IPS-NIHi7 (cell line): ENCODE results near the gene RHEB.
A peak's percentile ranks its signal among the peaks of the same experiment; 100 is the strongest.

Experiments
- DNase-seq: peaks from one replicate; pipeline ENCODE4 v3.0.0; 2012; ENCODE audit warnings: mixed read lengths; ENCODE audit errors: extremely low spot score

The RHEB gene

DNA sequence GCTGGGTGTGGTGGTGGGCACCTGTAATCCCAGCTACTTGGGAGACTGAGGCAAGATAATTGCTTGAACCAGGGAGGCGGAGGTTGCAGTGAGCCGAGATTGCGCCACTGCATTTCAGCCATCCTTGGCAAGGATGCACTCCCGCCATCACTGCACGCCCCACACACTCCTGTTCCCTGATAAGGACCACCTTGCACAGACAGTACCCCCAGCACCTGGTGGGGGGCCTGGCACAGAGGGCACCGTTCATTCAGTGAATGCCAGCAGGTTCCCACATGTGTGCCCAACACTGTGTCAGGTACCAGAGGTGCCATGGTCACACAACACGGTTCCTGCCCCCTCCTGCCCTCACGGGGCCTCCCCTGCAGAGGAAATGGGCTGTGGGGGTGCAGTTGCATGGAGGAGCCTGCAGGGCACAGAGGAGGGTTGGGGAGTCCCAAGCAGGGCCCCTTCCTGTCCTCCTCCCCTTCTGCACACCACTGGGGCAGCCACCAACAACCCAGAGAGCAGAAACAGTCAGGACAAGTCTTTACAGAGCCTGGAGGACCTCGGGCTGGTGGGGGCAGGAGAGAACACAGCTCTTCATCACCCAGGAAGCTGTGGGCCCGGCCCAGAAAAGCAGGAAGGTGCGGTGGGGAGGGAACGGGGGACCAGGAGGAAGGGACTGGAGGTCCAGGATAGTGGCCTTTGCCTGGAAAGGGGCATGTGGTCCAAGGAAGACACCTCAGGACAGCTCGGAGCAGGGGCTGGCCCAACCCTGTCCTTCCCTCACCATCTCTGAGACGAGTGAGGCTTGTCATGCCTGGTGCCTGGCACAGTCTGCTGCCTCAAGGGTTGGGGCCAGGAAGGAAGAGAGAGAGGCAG lies 86.8 kb downstream of the RHEB start:
- no peak for DNase-seq

DNA sequence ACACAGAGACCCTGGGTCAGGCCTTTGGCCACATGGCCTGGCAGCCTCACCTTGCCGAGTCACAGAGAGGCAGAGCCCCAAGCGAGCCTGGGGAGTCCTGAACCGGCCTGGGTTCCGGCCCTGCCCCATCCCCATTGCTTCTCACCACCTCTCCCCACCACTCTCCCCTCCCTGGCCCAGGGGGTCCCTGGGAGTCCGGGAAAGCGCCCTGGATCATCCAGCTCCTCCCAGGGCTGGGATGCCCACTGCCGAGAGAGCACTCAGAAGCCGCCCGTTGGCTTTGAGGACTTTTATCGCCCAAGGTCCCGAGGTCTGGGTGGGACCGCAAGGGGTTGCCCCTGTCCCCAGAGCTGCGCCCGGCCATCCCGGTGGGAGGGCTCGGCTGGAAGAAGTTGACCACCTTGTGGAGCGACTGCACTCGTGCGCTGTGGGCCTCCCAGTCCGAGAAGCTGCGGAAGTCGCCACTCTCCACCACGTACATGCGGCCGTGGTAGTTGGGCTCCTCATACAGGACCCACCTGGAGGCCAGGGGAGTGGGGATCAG lies 87.9 kb downstream of the RHEB start:
- no peak for DNase-seq

DNA sequence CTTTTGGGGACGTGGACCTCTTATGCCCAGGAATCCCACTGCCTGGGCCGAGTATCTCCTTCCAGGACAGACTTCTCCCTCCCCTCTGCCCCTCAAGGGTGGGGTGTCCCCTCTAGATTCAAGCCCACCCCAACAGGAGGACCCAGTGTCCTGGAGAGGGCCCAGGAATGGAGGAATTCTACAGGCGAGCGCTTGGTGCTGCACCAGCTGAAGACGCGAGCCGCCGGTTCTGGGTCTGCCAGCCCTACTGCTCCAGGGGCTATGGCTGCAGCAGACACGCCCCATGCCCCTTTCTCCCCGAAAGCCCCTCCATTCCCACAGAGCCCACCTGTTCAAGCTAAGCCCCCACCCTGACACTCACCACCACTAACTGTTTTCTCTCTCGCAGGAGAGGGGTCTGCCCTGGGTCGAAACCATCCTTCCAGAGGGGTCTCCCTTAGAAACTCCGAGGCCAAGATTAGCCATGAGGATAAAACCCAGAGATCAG lies 88.4 kb downstream of the RHEB start:
- DNase-seq, result no peak

DNA sequence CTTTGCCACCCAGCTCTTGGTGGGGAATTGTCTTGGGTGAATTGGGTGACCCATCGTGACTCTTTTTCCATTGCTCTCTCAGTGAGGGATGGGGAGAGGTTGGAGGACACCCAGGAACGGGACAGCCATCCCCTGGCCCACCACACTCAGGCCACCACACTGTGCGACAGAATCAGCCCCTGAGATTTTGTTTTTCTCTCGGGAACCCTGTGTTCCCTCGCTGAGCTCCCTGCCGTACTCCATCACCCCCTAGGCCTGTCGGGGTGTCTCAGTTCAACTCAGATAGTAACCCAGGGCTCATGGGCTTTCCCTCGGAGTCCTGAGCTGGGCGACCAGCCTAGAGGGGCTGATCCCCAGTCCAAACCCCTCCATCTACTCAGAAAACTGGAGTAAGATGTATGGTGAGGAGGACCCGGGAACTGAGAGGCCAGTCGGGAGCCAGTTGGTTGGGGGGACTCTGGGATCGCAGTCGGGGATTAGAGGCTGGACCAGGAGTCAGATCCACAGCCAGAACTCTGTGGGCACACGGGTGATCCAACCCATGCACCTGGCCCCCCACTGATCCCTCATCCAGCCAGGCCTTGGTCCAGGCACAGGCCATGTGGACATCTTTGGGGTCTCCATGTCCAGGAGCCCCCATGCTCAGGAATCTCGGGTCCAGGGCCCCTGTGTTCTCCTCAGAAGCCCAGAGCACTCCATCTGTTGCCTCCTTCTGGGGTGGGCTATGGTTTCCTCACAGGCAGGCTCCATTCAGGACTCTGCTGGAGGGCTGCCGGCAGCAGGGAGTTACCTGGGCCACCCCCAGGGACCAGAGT lies 89.1 kb downstream of the RHEB start:
- DNase-seq, result no peak

DNA sequence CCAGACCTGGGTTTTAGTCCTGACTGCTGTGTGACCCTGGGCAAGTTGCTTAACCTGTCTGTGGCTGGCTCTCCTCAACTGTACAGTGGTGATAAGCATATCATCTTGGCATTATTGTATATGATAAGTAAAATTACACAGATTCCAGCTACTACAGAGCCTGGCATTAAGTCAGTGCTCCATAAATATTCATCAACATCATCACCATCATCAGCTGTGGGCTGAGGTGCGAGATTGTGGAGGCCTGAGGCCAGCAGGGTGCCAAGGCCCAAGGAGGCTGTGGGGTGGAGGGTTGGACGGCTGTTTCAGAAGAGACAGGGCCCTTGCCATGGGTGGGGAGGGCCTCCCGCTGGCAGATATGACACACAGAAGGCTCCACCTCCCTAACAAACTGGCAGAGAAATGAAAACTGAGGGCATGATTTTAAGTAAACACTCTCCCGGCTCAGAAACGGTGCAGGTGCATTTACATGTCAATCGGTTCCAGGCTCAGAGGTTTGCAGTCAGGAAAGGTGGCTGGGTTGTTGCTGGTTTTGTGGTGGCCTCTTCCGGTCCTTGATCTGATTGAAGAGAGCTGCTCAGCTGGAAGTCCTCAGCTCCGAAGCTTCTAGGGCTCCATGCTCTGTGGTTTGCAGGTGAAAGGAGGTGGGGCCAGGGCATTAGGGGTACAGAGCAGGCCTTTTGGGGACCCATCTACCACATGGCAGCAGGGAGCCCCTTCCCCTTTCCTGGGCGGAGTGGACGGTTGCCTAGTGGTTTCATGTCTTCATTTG lies 89.9 kb downstream of the RHEB start:
- DNase-seq, result peak; percentile 67

DNA sequence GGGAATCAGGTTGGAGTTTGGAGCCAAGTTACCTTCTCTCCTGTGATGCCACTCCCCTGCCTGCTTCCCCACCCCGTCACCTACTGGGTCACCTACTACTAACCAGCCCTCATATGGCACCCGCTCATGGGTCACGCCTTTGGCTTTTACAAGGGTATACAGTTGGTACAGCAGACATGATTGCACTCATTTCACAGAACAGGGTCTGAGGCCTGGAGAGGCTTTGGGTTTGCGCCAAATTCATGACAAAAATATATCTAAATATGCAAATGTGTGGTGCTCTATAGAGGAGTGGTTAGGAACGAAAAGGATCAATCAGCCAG lies 90.5 kb downstream of the RHEB start:
- no peak for DNase-seq

DNA sequence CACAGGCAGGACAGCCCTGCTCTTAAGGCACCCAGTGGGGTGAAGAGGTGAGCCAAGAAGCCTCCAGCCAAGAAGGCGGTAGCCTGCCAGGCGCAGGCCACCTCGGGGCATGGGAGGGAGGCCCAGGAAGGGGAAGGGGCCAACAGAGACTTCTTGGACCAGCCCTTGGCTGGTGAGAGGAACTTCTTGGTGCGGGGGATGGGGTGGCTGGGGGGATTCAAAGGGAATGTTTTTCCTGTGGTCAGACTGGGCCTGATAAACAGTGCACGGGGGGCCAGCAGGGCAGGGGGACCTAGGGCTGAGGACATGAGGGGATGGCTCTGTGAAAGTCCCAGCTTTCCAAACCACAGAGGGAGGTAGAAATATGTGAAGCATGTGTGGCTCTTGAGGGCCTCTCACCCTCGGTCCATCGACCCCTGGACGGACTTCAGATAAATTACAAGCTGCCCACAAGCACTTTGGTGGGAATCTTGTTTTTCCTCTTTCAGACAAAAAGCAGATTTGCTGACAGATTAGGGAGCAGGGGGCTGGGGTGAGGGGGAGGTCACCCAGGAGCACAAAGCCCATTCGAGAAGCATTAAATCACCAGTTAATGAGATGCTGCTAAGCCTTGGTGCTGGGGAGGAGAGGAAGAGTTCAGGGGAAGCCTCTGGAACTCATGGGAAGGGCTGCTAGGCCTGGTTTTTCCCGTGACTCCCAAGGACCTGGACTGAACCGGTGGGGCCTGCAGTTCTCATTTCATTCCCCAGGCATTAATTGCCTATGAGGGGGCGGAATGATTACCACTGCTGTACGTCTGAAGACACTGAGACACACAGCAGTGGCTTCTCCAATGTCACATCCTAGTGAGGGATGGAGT lies 91.1 kb downstream of the RHEB start:
- no peak for DNase-seq

DNA sequence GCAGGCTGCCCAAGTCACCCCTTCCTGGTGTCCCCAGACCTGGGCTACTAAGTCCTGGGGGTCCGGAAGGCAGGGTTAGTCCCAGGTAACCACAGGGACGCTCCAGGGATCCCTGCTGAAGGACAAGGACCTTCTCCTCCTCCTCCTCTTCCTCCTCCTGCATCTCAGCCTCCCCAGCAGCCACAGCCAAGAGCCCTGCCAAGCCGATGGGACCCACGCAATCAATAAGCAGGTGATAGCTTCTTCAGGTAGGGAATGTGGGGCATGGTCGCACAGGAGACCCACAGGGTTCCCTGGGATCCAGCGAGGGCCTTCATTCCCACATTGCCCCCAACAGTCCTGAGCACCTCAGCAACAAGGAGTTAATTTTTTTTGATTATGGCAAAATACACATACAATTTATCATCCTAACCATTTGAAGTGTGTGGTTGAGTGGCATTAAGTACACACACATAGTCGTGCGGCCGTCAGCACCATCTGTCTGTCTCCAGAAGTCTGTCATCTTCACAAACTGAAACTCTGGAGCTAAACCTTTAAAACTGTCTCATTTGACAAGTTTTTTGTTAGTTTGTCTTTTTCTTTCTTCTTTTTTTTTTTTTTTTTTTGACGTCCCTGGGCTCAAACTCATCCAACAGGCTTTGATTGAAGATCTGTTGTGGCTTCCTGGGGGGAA lies 91.9 kb downstream of the RHEB start:
- no peak for DNase-seq

DNA sequence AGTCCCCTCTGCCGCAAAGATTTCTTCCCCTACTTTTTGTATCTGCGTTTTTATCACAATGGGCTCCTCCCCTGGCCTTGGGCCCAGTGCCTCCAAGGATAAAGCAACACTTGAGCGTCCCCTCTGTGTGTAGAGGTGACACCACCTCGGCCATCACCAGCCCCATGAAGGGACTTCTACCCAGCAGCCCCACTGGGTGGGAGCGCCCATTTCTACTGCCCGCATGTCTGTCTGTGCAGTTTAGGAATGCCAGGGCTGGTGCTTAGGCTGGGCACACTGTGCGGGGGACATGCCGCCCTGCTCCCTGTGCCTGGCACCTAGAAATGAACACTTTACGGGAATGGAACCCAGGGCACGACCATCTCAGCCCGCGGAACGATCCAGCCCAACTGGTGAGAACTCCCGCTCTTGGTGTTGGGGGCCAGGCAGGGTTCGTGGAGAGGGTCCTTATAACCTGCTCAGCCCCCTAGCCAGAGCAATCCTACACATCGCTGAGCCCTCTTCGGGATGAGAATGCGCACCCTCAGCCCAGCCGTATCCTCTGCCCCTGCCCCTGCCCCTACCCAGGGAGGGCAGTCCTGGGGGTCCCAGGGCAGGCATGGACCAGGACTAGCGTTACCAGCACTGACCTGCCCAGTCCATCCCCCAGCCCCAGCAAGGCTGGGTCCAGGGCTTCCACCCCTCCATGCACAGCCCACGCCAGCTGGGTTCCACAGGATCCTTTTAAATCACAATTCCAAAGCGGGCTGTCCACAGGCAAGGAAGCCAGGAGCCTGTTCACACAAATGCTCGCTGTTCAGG lies 92.6 kb downstream of the RHEB start:
- DNase-seq, result no peak

DNA sequence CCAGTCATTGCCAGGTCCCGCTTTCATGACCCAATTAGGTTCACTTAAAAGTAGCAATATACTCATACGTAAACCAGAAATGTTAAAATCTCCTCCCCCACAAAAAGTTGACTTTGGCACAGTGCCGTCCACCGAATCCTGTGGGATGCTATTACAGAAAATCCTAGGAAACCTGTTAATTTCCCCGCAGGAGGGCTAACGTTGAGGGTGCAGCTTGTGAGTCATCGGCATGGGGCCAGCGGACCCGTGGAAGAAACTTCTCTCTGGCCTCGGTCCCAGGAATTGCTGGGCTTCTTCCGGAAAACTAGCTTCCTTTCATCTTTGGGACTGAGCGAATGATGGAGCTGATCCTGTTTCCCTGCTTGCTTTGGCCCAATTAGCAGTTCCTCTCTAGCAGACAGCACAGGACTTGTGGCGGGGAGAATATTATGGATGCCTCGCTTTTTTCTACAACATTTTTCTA lies 93.2 kb downstream of the RHEB start:
- no peak for DNase-seq

DNA sequence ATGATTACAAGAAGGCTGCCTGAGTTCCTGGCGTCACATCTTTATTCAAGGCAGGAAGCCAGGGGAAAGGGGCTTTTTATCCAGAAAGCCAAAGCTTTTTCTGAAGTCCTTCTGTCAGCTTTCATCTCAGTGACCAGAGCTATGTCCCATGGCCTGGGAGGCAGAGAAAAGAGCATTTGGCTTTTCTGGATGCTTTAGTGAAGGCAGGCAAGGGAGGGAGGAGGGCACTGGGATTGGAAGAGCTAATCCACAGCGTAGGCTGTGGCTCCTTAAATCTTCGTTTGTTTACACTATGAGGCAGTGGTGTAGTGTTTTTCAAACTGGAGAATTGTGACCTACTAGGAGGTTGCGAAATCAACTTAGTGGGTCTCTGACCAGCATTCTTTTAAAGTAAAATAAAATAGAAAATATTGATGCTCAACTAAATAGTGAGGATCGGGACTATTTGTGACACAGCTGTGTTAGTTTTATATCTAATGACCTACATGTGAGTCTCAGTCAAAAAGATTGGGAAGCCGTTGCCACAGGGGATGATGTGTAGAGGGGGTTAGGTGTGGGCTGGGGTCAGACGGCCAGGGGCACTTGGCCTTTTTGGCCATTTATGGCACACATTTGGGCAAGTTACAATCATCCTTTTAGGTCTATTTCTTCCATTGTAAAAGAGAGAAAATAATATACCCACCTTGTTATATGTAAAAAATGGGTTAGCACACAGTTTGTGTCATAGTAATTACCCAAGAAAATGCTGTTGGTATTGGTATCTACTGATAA lies 93.8 kb downstream of the RHEB start:
- no peak for DNase-seq

DNA sequence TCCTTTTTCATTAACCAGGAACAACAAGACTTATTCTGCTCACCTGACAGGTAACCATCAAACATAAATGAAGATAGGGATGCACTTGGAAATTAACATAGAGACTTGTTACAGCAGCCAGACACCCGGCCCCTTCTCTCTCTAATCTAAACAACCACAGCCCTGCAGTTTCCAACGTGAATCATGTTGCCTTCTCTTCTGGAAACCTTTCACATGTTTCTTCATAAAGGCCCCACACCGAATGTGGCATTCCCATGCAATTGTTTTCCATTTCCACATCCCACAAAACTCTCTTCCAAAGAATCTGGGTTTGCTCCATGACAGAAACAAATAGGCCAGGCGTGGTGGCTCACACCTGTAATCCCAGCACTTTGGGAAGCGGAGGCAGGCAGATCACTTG lies 94.9 kb downstream of the RHEB start:
- DNase-seq, result no peak

DNA sequence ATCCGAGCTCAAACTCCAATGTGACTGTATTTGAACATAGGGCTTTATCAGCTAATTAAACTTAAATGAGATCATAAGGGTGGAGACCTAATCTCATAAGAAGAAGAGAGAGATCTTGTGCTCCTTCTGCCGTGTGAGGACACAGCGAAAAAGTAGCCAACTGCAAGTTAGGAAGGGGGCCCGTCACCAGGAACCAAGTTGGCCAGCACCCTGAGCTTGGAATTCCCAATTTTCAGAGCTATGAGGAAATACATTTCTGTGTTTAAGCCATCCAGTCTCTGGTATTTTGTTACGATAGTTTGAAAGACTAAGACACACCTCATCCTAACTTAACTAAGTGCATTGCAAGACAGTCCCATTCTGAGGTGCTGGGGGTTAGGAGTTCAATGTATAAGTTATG lies 95.8 kb downstream of the RHEB start:
- no peak for DNase-seq

DNA sequence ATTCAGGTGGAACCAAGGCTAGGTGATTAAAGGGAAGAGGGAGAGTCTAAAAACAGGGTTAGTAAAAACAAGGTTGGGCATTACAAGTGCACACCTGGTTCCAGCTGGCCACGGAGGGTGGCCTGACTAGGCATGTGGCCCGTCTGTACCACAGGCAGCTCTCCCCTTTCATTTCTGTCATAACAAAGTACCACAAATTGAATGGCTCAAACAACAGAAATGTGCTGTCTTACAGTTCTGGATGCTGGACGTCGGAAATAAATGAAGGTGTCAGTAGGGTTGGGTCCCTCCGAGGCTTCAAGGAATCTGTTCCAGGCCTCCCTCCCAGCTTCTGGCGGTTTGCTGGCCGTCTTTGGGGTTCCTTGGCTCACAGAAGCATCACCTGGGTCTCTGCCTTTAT lies 96.5 kb downstream of the RHEB start:
- no peak for DNase-seq

DNA sequence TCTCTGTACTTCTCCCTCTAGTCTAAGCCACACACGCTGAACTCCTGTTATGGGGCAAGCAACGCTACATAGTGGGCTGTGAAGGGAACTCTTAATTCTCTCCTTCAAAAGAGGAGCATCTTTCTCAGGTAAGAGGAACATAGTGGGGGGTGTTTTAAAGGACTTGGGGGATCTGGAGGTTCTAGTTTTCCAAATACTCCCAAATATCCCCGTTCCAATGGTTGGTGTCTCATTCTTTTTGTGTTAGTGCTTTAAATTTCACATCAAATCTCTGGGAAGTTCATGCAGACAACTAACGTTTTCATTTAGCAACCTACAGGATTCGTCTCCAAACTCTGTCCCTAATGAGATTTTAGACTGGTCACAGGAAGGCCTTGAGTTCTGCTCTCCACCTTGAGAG lies 97.5 kb downstream of the RHEB start:
- DNase-seq, result no peak

DNA sequence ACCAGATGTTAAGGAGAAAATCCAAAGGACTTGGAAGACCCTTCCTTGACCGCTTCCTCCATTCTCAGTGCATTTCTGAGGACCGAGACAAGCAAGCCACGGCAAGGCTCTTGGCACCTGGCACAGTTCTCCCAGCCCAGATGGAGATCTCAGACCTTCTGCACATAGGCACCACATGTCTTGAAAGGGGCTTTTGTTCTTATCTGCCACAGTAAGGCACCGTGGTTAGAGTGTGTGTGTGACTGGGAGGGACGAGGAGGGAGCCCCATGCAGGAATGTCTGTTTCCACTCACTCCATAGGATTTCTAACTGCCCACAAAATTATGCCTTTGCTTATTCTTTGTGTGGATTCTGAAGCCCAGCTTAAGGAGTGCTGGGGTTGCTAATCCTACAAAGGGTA lies 99.6 kb downstream of the RHEB start:
- no peak for DNase-seq

DNA sequence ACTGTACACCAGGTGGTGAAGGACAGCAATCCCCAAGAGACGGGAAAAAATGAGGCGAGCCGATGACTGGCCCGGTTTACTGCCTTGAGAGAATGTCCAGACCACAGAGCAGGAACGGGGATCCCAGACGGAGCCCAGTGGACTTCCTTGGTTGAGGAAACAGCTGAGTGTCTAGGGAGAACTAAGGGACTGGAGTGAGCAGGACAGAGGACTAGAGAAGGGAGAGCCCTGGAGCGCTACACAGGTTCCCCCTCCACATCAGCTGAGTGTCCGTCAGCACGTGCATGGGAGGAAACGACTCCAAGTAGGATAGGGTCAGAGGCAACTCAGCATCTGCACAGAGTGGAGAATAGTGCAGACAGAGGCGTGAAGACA lies 102.8 kb downstream of the RHEB start:
- DNase-seq, result no peak

DNA sequence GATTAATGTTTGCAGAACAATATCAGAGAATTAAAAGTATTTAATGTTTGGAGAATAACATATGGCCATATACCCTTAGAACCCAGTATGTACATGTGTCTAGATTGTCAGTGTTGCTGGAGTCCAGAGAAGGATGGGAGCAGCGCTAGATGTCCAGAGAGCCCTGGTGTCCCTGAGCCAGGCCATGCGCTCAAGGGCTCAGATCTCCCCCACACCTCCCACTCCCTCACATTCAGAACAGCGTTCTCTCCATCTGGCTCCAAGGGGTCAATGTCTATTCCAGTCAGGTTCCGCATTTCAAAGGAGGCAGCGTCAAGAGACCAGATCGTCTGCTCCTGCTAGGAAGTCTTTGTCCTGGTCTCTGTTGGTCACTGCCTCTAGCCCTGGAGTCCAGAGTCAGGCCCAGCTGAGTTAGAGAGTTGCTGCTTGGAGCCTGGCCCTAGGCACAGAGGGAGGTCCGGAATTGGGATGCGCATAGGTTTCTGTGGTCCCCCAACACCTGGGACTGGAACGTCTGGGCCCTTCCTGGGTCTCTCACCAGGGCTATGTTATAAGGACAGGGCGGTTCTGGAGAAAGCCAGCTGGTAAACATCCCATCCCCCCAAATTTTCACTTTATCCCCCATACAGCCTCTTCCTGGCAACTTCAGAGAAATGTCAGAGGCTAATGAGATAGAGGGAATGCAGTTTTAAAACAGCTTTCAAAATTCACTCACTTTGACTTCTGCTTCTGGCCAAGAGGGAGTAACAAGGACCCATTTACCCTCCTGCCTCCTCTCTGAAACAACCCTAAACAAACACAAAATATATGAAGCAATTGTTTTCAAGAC lies 103.4 kb downstream of the RHEB start:
- DNase-seq, result no peak
